Measurements from ENCODE around the gene IRF2BP1.

Gene IRF2BP1

DNA sequence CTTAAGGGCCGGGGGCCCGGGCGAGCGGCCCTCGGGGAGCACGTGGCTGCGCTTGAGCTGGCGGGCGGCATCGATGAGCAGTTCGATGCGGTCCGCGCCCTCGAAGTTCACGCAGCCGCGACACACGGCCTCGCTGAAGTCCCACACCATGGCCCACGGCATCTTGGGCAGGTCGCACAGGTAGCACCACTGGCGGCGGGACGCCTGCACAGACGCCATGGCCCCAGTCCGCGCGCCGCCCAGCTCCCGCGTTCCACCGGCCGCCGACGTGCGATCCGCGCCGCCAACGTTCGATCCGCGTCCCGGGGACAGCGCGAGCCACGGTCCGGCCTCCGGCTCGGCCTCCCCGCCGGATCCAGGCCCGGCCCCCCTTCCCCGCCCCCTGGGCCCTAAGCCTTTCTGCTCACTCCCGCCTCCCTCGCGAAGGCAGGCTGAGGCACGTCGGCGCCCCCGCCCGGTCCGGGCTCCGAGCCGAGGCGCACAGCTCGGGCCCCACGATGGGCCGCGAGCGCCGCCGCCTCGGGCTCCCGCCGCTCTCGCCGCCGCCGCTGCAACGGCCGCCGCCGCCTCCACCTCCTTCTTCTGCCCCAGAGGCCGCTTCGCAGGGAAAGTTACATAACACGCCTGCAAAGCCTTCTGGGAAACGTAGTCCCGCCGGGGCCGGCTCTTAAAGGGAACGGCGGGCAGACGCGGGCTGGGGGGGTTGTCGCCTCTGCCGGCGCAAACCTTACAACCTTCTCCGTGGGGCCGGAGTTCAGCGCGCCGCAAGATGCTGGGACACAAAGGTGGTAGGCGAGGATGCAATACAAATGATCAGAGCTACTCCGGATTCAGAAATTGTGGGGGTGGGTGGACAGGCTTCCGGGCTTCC, at the start of gene IRF2BP1:
IRF2BP1 (minus strand) TSS at position 586 of the 871 bp plus-strand sequence; CDS start at position 219, 367 bp downstream.
- DNase-seq: peak; percentile 77 to 83

GRCh38 chr19:45935267-45935666, 49.3 kb upstream of the IRF2BP1 start:
- DNase-seq: no peak

DNA sequence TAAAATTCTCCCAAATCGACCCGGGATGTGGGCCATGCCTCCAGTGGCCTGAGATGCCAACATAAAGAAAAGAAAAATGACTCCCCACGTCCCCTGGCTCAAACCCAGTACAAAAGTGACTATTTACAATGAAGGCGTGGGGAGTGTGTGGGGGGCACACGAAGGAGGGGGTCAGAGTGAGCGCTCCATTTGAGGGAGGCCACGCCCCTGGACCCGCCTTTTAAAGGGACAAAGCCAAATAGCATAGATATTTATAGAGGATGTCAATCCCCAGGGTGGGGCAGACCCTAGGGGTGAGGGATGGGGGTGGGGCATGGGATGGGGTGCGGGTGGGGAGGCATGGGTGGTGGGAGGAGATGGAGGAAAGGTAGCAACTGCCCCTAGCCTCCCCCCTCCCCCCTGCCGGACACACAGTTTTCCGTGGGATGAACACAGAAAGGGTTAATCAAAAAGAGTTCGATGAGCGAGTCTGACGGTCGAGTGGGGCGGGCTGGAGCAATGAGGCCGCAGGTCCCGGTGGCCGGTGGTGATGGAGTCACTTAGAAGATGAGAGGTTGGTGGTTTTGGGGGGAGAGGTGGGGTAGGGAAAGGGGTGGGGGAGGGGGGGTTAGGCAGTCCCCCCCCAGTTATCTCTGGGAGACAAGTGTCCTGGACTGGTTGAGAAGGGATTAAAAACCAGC, 48.8 kb upstream of the IRF2BP1 start:
- no peak for DNase-seq

GRCh38 chr19:45933759-45934158, 47.8 kb upstream of the IRF2BP1 start:
- DNase-seq: no peak

GRCh38 chr19:45931055-45931454, 45.1 kb upstream of the IRF2BP1 start:
- DNase-seq: no peak

DNA sequence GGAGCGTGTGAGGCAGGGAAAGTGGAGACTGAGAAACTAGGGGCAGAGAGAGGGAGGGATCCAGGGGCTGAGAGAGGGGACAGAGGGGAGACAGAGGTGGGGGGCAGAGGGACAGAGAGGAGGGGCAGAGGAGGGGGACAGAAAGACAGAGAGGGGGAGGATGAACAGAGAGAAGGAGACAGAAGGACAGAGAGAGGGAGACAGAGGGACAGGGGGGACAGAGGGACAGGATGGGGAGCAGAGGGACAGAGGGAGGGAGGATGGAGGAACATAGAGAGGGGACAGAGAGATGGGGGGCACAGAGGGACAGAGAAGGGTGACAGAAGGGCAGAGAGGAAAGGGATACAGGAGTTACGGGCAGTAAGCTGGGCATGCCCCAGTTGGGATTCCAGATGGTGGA, 43.3 kb upstream of the IRF2BP1 start:
- no peak for DNase-seq

DNA sequence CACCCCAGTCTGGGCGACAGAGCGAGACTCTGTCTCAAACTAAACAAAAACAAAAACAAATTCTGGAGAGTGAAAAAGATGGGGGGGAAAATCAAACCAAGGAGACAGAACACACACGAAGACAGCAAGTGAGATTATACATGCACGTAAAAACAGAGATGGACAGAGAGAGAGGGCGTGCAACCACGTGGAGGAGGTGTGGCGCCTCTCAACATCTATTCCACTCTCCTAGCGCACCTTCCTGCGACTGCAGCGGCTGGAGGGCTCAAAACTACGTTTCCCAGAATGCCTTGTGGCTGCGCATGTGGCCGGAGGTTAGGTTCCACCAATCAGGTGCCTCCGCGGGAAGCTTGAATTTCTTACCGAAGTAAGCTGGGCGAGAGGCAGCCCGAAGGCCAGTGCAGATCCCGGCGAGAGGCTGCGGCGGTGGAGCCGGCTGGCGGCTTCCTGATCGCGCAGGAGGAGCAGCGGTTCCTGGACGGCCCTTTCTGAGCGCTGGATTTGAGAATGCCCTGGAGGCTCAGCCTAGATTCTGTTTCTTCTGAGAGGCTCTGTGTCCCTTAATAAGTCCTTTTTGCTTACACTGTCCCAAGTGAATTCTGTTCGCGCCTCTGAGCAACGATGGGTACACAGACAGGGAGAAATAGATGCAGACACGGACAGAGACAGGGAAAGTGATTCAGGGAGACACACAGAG, 41.8 kb upstream of the IRF2BP1 start:
- peak; percentile 77 to 82 for DNase-seq

- no peak for DNase-seq
These were observed 39.0 kb upstream of the IRF2BP1 start for GRCh38 chr19:45924891-45925447.

GRCh38 chr19:45922281-45922680, 36.3 kb upstream of the IRF2BP1 start:
- peak; percentile 17 to 26 for DNase-seq

GRCh38 chr19:45920458-45920857, 34.5 kb upstream of the IRF2BP1 start:
- peak in 1 of 2 experiments; percentile 6 for DNase-seq

DNA sequence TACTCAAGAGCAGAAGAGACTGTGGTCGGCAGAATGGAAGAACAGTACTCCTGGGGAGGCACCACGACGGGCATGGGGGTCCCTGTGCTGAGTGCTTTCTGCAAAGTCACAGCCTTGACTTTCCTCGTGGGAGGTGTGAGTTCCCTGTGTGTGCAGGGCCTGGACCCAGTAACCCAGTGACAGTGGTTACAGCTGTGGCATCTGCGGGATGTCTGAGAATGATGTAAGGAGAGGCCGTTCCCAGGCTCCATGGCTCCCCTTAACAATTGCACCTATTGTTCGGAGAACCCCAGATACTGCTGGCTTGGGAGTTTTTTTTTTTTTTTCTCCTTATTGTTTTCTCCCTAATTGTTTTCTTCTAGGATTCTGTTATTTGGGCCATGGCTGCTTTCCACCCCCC, 33.7 kb upstream of the IRF2BP1 start:
- DNase-seq: no peak

DNA sequence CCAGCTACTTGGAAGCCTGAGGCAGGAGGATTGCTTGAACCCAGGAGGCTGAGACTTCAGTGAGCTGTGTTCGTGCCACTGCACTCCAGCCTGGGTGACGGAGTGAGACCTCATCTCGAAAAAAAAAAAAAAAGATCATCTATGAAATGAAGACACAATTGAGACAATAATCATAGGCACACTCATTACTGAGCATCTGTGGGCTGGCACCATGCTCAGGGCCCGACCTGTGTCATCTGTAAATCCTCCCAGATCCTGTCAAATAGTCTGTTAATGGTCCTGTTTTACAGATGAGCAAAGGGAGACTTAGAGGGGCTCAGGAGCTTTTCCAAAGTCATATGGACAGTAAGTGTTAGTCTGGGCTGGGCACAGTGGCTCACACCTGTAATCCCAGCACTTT, 32.8 kb upstream of the IRF2BP1 start:
- DNase-seq: no peak

DNA sequence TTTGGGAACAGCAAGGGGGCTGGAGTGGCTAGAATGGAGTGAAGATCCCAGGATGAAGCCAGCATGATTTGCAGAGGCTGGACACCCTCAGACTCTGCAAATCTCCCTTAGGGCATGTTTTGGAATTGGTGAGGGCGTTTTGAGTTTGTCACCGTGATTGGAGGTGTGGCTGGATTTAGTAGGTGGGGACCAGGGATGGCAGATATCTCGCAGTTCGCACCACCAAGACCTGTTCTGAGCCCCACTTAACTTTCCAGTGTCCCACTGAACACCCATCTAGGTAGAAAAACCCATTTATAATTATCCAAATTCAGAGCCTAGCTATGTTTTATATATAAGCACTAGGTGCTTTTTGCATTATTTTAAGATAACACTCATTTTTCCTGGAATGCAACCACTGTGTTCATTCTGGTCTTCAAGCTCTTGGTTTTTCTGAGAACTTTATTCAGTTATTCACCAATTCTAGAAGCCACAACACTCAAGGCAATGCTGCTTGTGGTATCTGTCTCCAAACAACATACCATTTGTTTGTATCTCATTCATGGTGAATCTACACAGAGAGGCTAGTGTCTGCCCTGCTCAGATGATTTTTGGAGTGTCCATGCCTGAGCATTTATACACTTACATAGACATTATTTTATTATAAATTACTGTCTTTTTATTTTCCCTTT, 31.6 kb upstream of the IRF2BP1 start:
- no peak for DNase-seq

- DNase-seq: no peak
These were observed 28.2 kb upstream of the IRF2BP1 start, which contains the start of gene NANOS2 for GRCh38 chr19:45913874-45914830. Gene NANOS2, minus strand, starts transcription at chr19:45914778. Its CDS starts 85 bp downstream, at chr19:45914693.

DNA sequence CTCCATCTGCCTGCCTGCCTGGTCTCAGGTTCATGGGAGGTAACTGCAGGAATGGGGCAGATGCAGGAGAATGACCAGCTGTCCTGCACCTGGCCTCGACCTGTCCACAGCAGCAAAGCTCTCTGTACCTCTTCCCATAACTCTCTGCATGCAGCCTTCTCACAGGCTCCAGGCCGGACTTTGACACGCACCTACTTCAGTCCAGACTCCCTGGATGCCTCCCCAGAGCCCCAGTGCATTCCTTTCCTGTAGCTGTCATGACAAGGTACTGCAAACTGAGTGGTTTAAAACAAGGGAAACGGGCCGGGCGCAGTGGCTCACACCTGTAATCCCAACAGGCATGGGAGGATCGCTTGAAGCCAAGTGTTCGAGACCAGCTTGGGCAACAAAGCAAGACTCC, 25.4 kb upstream of the IRF2BP1 start:
- DNase-seq: no peak

GRCh38 chr19:45908956-45909355, 23.0 kb upstream of the IRF2BP1 start:
- DNase-seq: no peak

GRCh38 chr19:45906221-45906620, 20.3 kb upstream of the IRF2BP1 start:
- DNase-seq: no peak

DNA sequence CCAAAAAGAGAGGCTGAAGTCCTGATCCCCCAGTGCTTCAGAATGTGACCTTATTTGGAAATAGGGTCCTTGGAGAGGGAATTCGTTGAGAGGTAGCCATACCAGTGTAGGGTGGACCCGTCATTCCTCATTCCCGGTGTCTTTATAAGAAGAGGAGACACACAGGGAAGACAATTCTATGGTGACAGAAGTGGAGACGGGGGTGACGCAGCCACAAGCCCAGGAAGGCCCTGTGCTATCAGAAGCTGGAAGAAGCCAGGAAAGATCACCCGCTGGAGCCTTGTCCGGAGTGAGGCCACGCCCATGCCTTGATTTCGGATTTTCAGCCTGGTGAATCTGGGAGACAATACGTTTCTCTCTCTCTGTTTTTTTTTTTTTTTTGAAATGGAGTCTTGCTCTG, 19.1 kb upstream of the IRF2BP1 start:
- DNase-seq: no peak

DNA sequence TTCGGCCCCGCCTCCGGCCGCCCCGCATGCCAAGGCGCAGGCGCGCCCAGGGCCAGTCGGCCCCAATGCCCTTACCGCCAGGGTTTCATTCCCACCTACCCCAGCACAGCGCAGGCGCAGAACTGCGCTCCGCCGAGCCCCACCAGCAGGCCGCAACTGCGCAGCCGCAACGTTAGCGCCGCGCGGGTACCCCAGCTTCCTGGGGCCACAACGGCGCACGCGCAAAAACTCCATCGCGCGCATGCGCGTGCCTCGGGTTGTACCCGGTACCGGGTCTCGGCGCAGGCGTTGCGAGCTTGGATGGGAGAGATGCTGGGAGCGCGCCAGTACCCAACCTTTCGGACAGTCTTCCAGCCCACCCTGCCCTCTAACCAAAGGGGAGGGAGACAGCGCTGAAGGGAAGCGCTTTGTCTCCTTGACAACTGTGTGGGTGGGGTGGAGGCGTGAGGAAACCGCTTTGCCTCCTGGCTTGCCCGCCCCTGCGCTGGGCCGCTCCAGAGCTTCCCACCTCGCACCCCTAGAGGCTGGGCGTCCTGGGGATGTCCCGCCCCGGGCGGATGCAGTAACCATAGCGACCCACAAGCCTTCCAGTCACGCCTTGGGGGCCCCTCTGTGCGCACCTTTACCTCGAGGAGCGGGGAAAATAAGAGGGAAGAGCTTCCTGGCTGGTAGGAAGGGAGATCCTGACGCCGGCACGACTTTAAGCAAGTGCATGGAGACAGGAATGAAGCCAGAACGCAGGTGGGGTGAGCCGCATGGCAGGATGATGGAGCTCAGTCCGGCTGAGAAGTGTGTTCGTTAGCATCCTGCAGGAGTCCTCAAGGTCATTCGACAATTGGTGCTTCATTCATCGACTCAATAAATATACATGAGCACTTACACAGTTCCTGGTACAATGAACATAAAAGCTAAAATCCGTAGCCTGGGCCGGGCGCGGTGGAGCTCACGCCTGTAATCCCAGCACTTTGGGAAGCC, 17.0 kb upstream of the IRF2BP1 start:
- peak; percentile 92 to 93 for DNase-seq
